ENCODE results near the gene RHOV.

The RHOV gene

DNA sequence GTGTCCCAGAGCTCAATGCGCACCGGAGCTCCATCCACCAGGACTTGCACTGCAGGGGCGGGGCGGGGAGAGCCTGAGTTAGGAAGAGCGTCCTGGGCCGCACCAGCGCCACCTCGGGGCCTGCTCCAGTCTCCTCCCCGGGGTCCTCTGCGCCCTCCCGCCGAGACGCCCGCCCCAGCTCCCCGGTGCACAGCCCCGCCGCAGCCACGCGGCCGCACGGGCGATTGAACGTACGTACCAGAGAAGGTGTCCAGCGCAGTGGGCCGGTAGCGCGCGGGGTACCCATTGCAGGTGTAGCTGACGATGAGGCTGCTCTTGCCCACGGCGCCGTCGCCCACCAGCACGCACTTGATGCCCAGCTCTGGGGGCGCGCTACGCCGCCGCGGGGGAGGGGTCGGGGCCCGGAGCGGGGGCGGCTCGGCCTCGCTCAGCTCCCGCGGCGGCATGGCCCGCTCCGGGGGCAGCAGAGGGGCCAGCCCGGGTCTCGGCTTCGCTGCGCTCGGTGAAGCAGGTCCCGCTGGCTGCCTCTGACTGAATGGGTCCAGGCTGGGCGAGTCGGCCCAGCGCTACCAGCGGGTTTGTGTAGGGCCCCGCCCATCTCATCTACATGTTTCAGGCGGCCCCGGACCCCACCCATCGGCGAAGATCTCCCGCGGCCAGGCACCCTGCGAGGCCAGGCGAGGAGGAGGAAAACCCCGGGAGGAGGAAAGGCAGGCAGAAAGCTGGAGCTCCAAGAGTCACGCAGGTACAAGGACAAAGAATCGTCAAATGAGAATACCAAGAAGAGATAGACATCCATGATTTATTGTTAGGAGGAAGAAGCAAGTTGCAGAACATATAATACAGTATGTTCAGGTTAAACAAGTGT is at the start of gene RHOV:
Gene RHOV (minus strand): TSS at position 541 of the 868 bp plus-strand sequence. CDS start 95 bp downstream, at position 446.
- H3K27ac ChIP-seq, result peak within 1 kb of the TSS; percentile 92
- TF ChIP-seq ZFX (IDR thresholded peaks at IDR 0.05) (peak; percentile 69; the same call in 1 of the 2 replicates), CTCF (conservative IDR thresholded peaks at IDR 0.05) (peak; percentile 91)

DNA sequence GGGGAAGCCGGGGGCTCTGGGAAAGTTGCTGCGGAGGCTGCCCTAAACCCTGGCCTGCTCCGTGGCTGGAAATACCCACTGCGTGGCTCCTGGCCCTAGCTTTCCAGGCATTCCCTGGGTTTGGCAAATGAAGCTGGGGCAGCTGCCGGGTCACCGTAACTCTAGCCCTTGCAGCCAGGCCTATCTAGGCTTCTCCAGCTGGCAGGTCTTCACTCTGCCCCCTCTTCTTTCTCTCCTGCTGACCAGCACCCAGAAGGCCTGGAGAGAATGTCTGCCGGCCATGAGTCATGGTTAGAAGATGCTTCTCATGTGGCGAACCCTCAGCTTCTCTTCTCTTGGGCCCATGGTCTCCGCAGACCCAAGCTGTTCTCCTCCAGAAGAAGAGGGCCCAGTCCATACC is 49.5 kb upstream of the RHOV start:
- no peak overlapping the region for H3K27ac ChIP-seq
- TF ChIP-seq ZFX (IDR thresholded peaks at IDR 0.05), result no peak
- no peak for TF ChIP-seq CTCF (conservative IDR thresholded peaks at IDR 0.05)

GRCh38 chr15:40922608-40923005 is 48.6 kb upstream of the RHOV start:
- TF ChIP-seq CTCF (conservative IDR thresholded peaks at IDR 0.05), result no peak
- TF ChIP-seq ZFX (IDR thresholded peaks at IDR 0.05), result no peak
- H3K27ac ChIP-seq, result no peak overlapping the region

DNA sequence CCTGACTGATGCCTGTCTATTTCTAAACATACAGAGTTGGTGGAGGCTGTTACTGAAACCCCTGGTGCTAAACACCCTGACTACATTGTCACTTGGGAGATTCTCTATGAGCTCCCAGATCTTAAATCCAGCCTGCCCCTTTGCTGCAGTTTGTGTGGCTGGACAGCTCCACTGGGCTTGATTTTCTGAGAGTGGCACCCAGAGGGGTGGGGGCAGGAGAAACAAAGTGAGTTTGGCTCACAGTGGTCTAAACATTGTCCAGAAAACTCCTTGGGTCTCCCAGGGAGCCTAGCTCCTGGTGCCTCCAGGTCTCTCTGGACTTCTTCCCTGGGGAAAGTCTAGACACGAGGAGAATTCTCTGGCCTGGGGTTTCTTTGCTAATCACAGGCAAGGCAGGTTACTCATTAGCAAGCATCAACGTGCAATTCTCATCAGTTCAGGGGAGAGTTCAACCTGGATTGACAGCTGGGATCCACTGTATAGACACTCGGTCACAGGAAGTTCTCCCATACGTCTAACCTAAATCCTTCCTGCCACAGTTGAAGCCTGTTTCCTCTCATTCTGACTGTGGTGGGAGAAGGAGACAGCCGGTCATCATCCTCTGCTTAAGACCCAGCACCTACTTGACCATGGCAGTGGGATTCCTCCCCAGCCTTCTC is 48.0 kb upstream of the RHOV start:
- no peak overlapping the region for H3K27ac ChIP-seq
- TF ChIP-seq ZFX (IDR thresholded peaks at IDR 0.05) (no peak), CTCF (conservative IDR thresholded peaks at IDR 0.05) (no peak)

GRCh38 chr15:40918799-40919392 is 44.9 kb upstream of the RHOV start:
- TF ChIP-seq CTCF (conservative IDR thresholded peaks at IDR 0.05), result no peak
- TF ChIP-seq ZFX (IDR thresholded peaks at IDR 0.05), result no peak
- no peak overlapping the region for H3K27ac ChIP-seq

- no peak overlapping the region for H3K27ac ChIP-seq
- TF ChIP-seq ZFX (IDR thresholded peaks at IDR 0.05) (no peak), CTCF (conservative IDR thresholded peaks at IDR 0.05) (no peak)
Observed at GRCh38 chr15:40918146-40918798, 44.2 kb upstream of the RHOV start.

All from C4-2B (cell line).